Trophoblast cell (in vitro differentiated cells and primary cell): Measurements from ENCODE around the gene BBX.

Experiments used
- DNase-seq, 2 donors: peaks; one replicate each; pipeline ENCODE4 v3.0.0-alpha.2; 2016
- H2AFZ ChIP-seq: 2 replicates; pipeline ENCODE4 v1.6.1; 2013; ENCODE audit warnings: low read length, moderate library complexity, mild to moderate bottlenecking; ENCODE audit not compliant: insufficient read depth, poor library complexity
- H2AK5ac ChIP-seq: 2 replicates; pipeline ENCODE4 v1.6.1; 2013; ENCODE audit warnings: mild to moderate bottlenecking, low read length
- H2BK120ac ChIP-seq: 2 replicates; pipeline ENCODE4 v1.6.1; 2013; ENCODE audit warnings: low read length, mild to moderate bottlenecking, moderate library complexity; ENCODE audit not compliant: insufficient read depth, poor library complexity
- H2BK12ac ChIP-seq: 2 replicates; pipeline ENCODE4 v1.6.1; 2013; ENCODE audit warnings: mild to moderate bottlenecking, low read length, moderate library complexity
- H2BK5ac ChIP-seq: 2 replicates; pipeline ENCODE4 v1.6.1; 2013; ENCODE audit warnings: low read length, low read depth, moderate library complexity, mild to moderate bottlenecking; ENCODE audit not compliant: poor library complexity
- H3K14ac ChIP-seq: 2 replicates; pipeline ENCODE4 v1.6.1; 2013; ENCODE audit warnings: mild to moderate bottlenecking, low read length
- H3K18ac ChIP-seq: 2 replicates; pipeline ENCODE4 v1.6.1; 2013; ENCODE audit warnings: mild to moderate bottlenecking, low read length
- H3K23ac ChIP-seq: 2 replicates; pipeline ENCODE4 v1.6.1; 2013; ENCODE audit warnings: low read length
- H3K27ac ChIP-seq: 2 replicates; pipeline ENCODE4 v1.5.1; 2013; ENCODE audit warnings: low read depth, mild to moderate bottlenecking, inconsistent platforms, low read length, moderate library complexity
- H3K27me3 ChIP-seq: 2 replicates; pipeline ENCODE4 v1.6.1; 2013; ENCODE audit warnings: inconsistent platforms, mild to moderate bottlenecking, low read length, moderate library complexity; ENCODE audit not compliant: insufficient read depth
- H3K36me3 ChIP-seq, 2 experiments: 1 replicate in 1 of 2; 2 replicates in 1 of 2; pipeline ENCODE4 v1.6.1; 2013; ENCODE audit warnings: low read length in 2 of 2, mild to moderate bottlenecking in 2 of 2, moderate library complexity in 1 of 2; ENCODE audit not compliant: insufficient read depth in 2 of 2, control insufficient read depth in 1 of 2
- H3K4ac ChIP-seq: 2 replicates; pipeline ENCODE4 v1.6.1; 2013; ENCODE audit warnings: low read depth, mild to moderate bottlenecking, low read length, moderate library complexity
- H3K4me1 ChIP-seq, 2 experiments: 1 replicate in 1 of 2; 2 replicates in 1 of 2; pipeline ENCODE4 v1.6.1; 2013; ENCODE audit warnings: low read length in 2 of 2, mild to moderate bottlenecking in 2 of 2, moderate library complexity in 1 of 2; ENCODE audit not compliant: insufficient read depth in 2 of 2, control insufficient read depth in 1 of 2
- H3K4me2 ChIP-seq: 2 replicates; pipeline ENCODE4 v1.6.1; 2013; ENCODE audit warnings: inconsistent platforms, mild to moderate bottlenecking, low read length, moderate library complexity
- H3K4me3 ChIP-seq: 2 replicates; pipeline ENCODE4 v1.5.1; 2013; ENCODE audit warnings: mild to moderate bottlenecking, low read depth, low read length, inconsistent platforms
- H3K79me1 ChIP-seq: one replicate; pipeline ENCODE4 v1.6.1; 2013; ENCODE audit warnings: low read length
- H3K79me2 ChIP-seq: 2 replicates; pipeline ENCODE4 v1.6.1; 2013; ENCODE audit warnings: low read length, mild to moderate bottlenecking; ENCODE audit not compliant: control insufficient read depth, insufficient read depth, poor library complexity
- H3K9ac ChIP-seq: 2 replicates; pipeline ENCODE4 v1.6.1; 2013; ENCODE audit warnings: mild to moderate bottlenecking, low read length
- H3K9me3 ChIP-seq: 2 replicates; pipeline ENCODE4 v1.6.1; 2013; ENCODE audit warnings: low read depth, mild to moderate bottlenecking, control low read depth, inconsistent platforms, low read length; ENCODE audit not compliant: insufficient read depth
- H4K12ac ChIP-seq: 2 replicates; pipeline ENCODE4 v1.6.1; 2013; ENCODE audit warnings: low read depth, mild to moderate bottlenecking, low read length, moderate library complexity
- H4K8ac ChIP-seq: 2 replicates; pipeline ENCODE4 v1.6.1; 2013; ENCODE audit warnings: low read depth, mild to moderate bottlenecking, low read length, moderate library complexity
- H4K91ac ChIP-seq: one replicate; pipeline ENCODE4 v1.6.1; 2013; ENCODE audit warnings: low read depth, mild to moderate bottlenecking, low read length, moderate library complexity
- WGBS: extraction: QIAGEN DNeasy Blood & Tissue Kit; methylation state at CpG from one replicate; pipeline ENCODE4 v1.1.7; 2013; ENCODE audit warnings: missing lambda C conversion rate; ENCODE audit not compliant: insufficient read length, insufficient coverage; ENCODE audit errors: extremely low coverage; 5-methylcytosine and 5-hydroxymethylcytosine counted together

BBX gene

GRCh38 chr3:107826727-107827126 is 304.0 kb downstream of the BBX start:
- Histone ChIP-seq H2BK120ac (no peak overlapping the region), H3K4ac (no peak overlapping the region), H3K27me3 (no peaks in the 10 kb centered on the region), H3K9ac (no peak overlapping the region), H3K27ac (no peak overlapping the region), H4K12ac (no peak overlapping the region), H4K8ac (no peak overlapping the region), H2BK5ac (no peak overlapping the region), H3K14ac (no peak overlapping the region), H3K79me2 (no peaks in the 10 kb centered on the region), H2AK5ac (no peak overlapping the region), H3K36me3 (no peaks in the 10 kb centered on the region), H3K4me1 (peaks cover 3% of the 10 kb centered on the region in 2 experiments), H3K4me2 (no peak overlapping the region), H2BK12ac (no peak overlapping the region), H4K91ac (no peak overlapping the region), H3K4me3 (no peak overlapping the region), H3K18ac (no peak overlapping the region), H3K9me3 (no peaks in the 10 kb centered on the region), H2AFZ (no peak overlapping the region), H3K79me1 (no peaks in the 10 kb centered on the region), H3K23ac (no peak overlapping the region)
- no peak for DNase-seq
- no CpG with 5 or more reads among the region's 9 CpGs for WGBS

- Histone ChIP-seq H3K4me3 (no peak overlapping the region), H2BK5ac (no peak overlapping the region), H3K79me2 (no peaks in the 10 kb centered on the region), H3K36me3 (no peaks in the 10 kb centered on the region), H3K9ac (no peak overlapping the region), H3K23ac (no peak overlapping the region), H3K79me1 (no peaks in the 10 kb centered on the region), H2AK5ac (no peak overlapping the region), H4K12ac (no peak overlapping the region), H2AFZ (no peak overlapping the region), H3K27me3 (no peaks in the 10 kb centered on the region), H2BK120ac (no peak overlapping the region), H3K4ac (no peak overlapping the region), H3K4me2 (no peak overlapping the region), H3K9me3 (no peaks in the 10 kb centered on the region), H4K91ac (no peak overlapping the region), H3K14ac (no peak overlapping the region), H4K8ac (no peak overlapping the region), H3K27ac (no peak overlapping the region), H2BK12ac (no peak overlapping the region), H3K18ac (no peak overlapping the region), H3K4me1 (peaks cover 3% of the 10 kb centered on the region in 2 experiments)
- WGBS, result no CpG with 5 or more reads among the region's 4 CpGs
- no peak for DNase-seq
These were observed 306.4 kb downstream of the BBX start for GRCh38 chr3:107829185-107829584.

- Histone ChIP-seq H3K23ac (no peak overlapping the region), H3K27ac (no peak overlapping the region), H3K4ac (no peak overlapping the region), H3K18ac (no peak overlapping the region), H4K91ac (no peak overlapping the region), H3K9me3 (no peaks in the 10 kb centered on the region), H2BK12ac (no peak overlapping the region), H3K27me3 (no peaks in the 10 kb centered on the region), H2AK5ac (no peak overlapping the region), H4K8ac (no peak overlapping the region), H3K36me3 (no peaks in the 10 kb centered on the region), H2AFZ (no peak overlapping the region), H3K79me2 (peaks cover 3% of the 10 kb centered on the region), H3K14ac (no peak overlapping the region), H3K79me1 (no peaks in the 10 kb centered on the region), H2BK5ac (no peak overlapping the region), H3K4me3 (no peak overlapping the region), H2BK120ac (no peak overlapping the region), H3K4me2 (no peak overlapping the region), H3K9ac (no peak overlapping the region), H3K4me1 (no peaks in the 10 kb centered on the region), H4K12ac (no peak overlapping the region)
- WGBS, result no CpG with 5 or more reads among the region's 3 CpGs
- no peak for DNase-seq
These were observed 308.8 kb downstream of the BBX start for GRCh38 chr3:107831590-107831989.

- no peak overlapping the region for H3K18ac ChIP-seq
- H4K91ac ChIP-seq, result no peak overlapping the region
- no CpG with 5 or more reads among the region's 6 CpGs for WGBS
- no peaks in the 10 kb centered on the region for H3K79me1 ChIP-seq
- no peak overlapping the region for H3K4me3 ChIP-seq
- H2BK12ac ChIP-seq, result no peak overlapping the region
- no peaks in the 10 kb centered on the region for H3K9me3 ChIP-seq
- H3K27ac ChIP-seq, result no peak overlapping the region
- peak overlapping the region; percentile 56 for H3K9ac ChIP-seq
- no peak overlapping the region for H3K23ac ChIP-seq
- no peak overlapping the region for H2BK5ac ChIP-seq
- no peaks in the 10 kb centered on the region for H3K27me3 ChIP-seq
- H4K12ac ChIP-seq, result no peak overlapping the region
- no peak overlapping the region for H3K4ac ChIP-seq
- H3K14ac ChIP-seq, result no peak overlapping the region
- no peaks in the 10 kb centered on the region for H3K4me1 ChIP-seq
- H3K4me2 ChIP-seq, result no peak overlapping the region
- no peak overlapping the region for H4K8ac ChIP-seq
- no peak overlapping the region for H2AK5ac ChIP-seq
- no peaks in the 10 kb centered on the region for H3K36me3 ChIP-seq
- no peak overlapping the region for H2AFZ ChIP-seq
- no peak overlapping the region for H2BK120ac ChIP-seq
- H3K79me2 ChIP-seq, result peaks cover 3% of the 10 kb centered on the region
- no peak for DNase-seq
These were observed 310.3 kb downstream of the BBX start for GRCh38 chr3:107833043-107833442.
